DOHH2 (cell line): ENCODE data around the gene PARD6B.

ENCODE experiments used
- EZH2phosphoT487 ChIP-seq: fragments of 200-600 bp; sonication (generic); IDR thresholded peaks from 2 replicates; pipeline ENCODE4 v1.6.1; 2017; ENCODE audit warnings: borderline replicate concordance, mild to moderate bottlenecking, antibody characterized with exemption, low read length, moderate library complexity, mixed read lengths
- TF ChIP-seq, protein P1 (sequence below): fragments of 200-600 bp; sonication (generic); IDR thresholded peaks from one replicate; pipeline ENCODE4 v1.5.1; 2014; ENCODE audit warnings: antibody characterized with exemption, mild to moderate bottlenecking, low read depth, low read length; ENCODE audit not compliant: poor library complexity, severe bottlenecking

DNA sequence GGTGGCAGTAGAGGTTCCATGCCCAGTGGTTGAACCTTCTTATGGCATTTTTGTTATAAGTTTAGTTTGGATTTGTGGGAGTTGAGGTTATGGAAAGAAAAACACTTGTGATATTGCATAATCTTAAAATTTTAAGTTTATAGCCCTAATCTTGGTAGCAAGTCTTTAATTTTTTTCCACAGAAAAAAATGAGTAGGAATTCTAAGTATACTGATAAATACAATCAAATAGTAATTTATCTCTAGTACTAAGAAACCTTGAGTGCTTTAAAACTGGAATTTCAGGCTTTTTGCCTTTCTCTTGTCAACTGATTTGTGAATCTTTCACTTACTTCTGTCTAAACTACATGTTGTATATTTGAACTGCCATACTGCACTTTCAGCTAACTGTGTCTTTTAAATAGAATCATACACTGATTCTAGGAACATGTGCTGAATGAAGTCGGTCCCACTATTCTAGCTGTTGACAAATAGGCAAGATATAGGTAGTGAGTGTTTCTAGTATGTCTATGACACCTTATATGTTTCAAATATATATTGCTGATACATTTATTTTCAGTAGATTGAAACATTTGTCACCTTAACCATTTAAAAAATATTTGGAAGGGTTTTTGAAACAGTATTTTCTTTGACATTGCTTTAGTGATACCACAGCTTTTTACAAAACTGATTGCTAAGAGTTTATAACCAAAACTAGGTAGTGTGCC, 2.4 kb downstream of the PARD6B start:
- TF ChIP-seq, protein P1, sequence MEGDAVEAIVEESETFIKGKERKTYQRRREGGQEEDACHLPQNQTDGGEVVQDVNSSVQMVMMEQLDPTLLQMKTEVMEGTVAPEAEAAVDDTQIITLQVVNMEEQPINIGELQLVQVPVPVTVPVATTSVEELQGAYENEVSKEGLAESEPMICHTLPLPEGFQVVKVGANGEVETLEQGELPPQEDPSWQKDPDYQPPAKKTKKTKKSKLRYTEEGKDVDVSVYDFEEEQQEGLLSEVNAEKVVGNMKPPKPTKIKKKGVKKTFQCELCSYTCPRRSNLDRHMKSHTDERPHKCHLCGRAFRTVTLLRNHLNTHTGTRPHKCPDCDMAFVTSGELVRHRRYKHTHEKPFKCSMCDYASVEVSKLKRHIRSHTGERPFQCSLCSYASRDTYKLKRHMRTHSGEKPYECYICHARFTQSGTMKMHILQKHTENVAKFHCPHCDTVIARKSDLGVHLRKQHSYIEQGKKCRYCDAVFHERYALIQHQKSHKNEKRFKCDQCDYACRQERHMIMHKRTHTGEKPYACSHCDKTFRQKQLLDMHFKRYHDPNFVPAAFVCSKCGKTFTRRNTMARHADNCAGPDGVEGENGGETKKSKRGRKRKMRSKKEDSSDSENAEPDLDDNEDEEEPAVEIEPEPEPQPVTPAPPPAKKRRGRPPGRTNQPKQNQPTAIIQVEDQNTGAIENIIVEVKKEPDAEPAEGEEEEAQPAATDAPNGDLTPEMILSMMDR, result no peak
- no peak for TF ChIP-seq EZH2phosphoT487
